Psoas muscle (tissue), 8 donors: Measurements from ENCODE around the gene FGF14. TPM values are rescaled to one million over a fixed set of nuclear protein-coding genes. Genes with fewer than 3 reads are reported as not detected.

Experiments used
- ATAC-seq, 4 donors: fragments of 200-7000 bp; cut with Tn5 transposase; one replicate each; pipeline ENCODE4 v1.9.1; 2020; ENCODE audit warnings: moderate library complexity in 3 of 4, mild to moderate bottlenecking in 2 of 4
- DNase-seq, 2 donors: peaks; one replicate each; pipeline ENCODE4 v3.0.0-alpha.2; 2020
- H3K27ac ChIP-seq: fragments of 200-600 bp; one replicate; pipeline ENCODE4 v1.8.0; 2022
- H3K27me3 ChIP-seq, 3 donors: fragments of 200-600 bp in 1 of 3; one replicate each; pipeline versions ENCODE4 v1.6.1 to v1.8.0; 2013 to 2022; ENCODE audit warnings: low read length in 2 of 3, mild to moderate bottlenecking in 2 of 3, moderate library complexity in 1 of 3; ENCODE audit not compliant: insufficient read depth in 3 of 3
- H3K36me3 ChIP-seq, 2 donors: fragments of 200-600 bp in 1 of 2; one replicate each; pipeline versions ENCODE4 v1.6.1 to v1.8.0; 2013 to 2022; ENCODE audit warnings: low read depth in 1 of 2, mild to moderate bottlenecking in 1 of 2, moderate library complexity in 1 of 2; ENCODE audit not compliant: insufficient read depth in 1 of 2
- H3K4me1 ChIP-seq: fragments of 200-600 bp; one replicate; pipeline ENCODE4 v1.8.0; 2022
- H3K4me3 ChIP-seq: fragments of 200-600 bp; one replicate; pipeline ENCODE4 v1.8.0; 2022; ENCODE audit warnings: mild to moderate bottlenecking
- H3K9me3 ChIP-seq: fragments of 200-600 bp; one replicate; pipeline ENCODE4 v1.8.0; 2022
- CTCF ChIP-seq: fragments of 200-600 bp; IDR thresholded peaks from one replicate; pipeline ENCODE4 v1.8.0; 2022; ENCODE audit warnings: antibody characterized with exemption
- WGBS, 3 donors: extraction: QIAGEN DNeasy Blood & Tissue Kit; methylation state at CpG; one replicate each; pipeline versions ENCODE4 v1.1.6 to v1.1.7; 2013; 5-methylcytosine and 5-hydroxymethylcytosine counted together
- intact Hi-C, 2 donors: fragments of 100-400 bp; cut with DNase I; formaldehyde crosslinking; loops; one replicate each; pipeline versions ENCODE4 v1.11.0 to v1.14.2; 2022
- polyA plus RNA-seq, 3 donors: library from polyadenylated mRNA; stranded (reverse); fragments of 200-250 nt; gene quantifications; one replicate each; pipeline ENCODE4 v1.2.3, GENCODE V29; 2013
- total RNA-seq, 4 donors: library from RNA; stranded (reverse); fragmentation: NEBNext Ultra II Directional in 2 of 4; extraction: Animal tissue kit (Norgen Biotek cat#: 25700) in 2 of 4; gene quantifications; one replicate each; pipeline versions ENCODE4 v1.2.1 to v1.2.4, GENCODE V29; 2021 to 2023
- donor health status: healthy with polysubstance abuse.
- donor health status: DM: no; HTN: no; CAD: no; lungs with moderate emphysema.
- donor health status: Bipolar disorder and iron deficiency.
- donor health status: healthy.
- donor health status: DM: yes; HTN: yes; CAD: no.
- donor health status: DM: no; HTN: no; CAD: no.
- donor health status: DM: no; HTN: no; CAD: no.
- donor health status: DM: yes; HTN: yes; CAD: no.

FGF14 gene
- total and polyA plus RNA-seq, 7 donors, result 0.01 to 0.05 (median 0.02) TPM; not detected in 4

DNA sequence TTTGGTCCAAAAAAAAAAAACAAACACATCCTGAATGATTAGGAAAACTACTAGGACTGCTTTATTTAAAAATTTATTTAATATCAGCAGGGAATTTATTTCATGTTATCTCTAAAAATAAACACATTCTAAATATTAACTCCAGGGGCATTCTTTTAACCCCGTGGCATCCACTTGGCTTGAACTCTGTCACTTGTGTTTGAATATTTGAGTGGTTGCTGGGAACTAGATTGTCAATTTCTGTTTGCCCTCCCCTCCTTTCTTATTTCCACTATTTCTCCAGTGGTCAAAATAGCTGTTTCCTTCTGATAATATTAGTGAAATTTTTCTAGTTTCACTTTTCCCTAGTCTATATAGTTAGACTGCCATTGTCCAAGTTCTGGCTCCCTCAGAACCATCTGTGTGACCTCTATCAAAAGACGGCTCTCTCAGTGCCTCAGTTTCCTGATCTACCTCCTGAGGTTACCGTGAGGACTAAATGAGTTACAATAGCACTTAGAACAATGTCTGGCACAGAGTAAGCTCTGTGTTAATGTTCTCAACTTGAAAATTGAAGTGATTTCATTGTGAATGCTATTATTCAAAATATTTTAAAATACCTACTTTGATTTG, 107.3 kb downstream of the FGF14 start:
- TF ChIP-seq CTCF, result no peak
- Histone ChIP-seq H3K4me1 (no peaks in the 10 kb centered on the region), H3K27me3 (no peaks in the 10 kb centered on the region), H3K27ac (no peak overlapping the region), H3K4me3 (no peak overlapping the region), H3K9me3 (no peaks in the 10 kb centered on the region), H3K36me3 (no peaks in the 10 kb centered on the region)
- intact Hi-C loops, result no loop called here
- DNase-seq, result no peak
- 58 to 63% (median 61%) methylated on average over 3 of the region's 3 CpGs for WGBS, 3 donors
- no peak for ATAC-seq

DNA sequence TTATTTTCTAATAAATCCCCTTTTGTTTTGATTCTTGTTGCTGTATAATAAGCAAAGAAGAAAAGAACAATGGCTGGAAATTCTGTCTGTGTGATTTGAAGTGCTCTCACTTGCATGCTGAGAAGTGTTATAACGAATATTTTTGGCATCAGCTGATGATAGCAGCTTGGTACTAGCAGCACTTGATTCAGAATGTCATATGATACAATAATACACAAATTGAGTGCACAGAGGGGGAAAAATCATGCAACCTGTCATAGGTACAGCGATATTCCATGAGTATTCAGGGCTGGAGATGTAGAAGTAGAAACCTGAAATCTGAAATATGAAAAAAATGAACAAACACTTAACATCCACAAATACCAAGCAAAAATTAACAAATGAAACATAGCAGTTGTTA, 108.1 kb downstream of the FGF14 start:
- no peaks in the 10 kb centered on the region for H3K27me3 ChIP-seq
- no peaks in the 10 kb centered on the region for H3K36me3 ChIP-seq
- no peak for ATAC-seq
- DNase-seq, result no peak
- intact Hi-C loops, result no loop called here
- no peaks in the 10 kb centered on the region for H3K4me1 ChIP-seq
- no peak for TF ChIP-seq CTCF
- WGBS, 3 donors, result 60% methylated on average over 2 of the region's 2 CpGs
- H3K4me3 ChIP-seq, result no peak overlapping the region
- H3K27ac ChIP-seq, result no peak overlapping the region
- H3K9me3 ChIP-seq, result no peaks in the 10 kb centered on the region

- DNase-seq, result no peak
- intact Hi-C loops, result no loop called here
- no peak for ATAC-seq
- no peak overlapping the region for H3K27ac ChIP-seq
- no peaks in the 10 kb centered on the region for H3K9me3 ChIP-seq
- no peak for TF ChIP-seq CTCF
- H3K36me3 ChIP-seq, result no peaks in the 10 kb centered on the region
- H3K27me3 ChIP-seq, result no peaks in the 10 kb centered on the region
- H3K4me1 ChIP-seq, result no peaks in the 10 kb centered on the region
- no peak overlapping the region for H3K4me3 ChIP-seq
- WGBS, 3 donors, result 70 to 80% (median 80%) methylated on average over 7 of the region's 7 CpGs
Measured at GRCh38 chr13:102291587-102292218, 110.1 kb downstream of the FGF14 start.

GRCh38 chr13:102289606-102290005, 112.2 kb downstream of the FGF14 start:
- Histone ChIP-seq H3K27me3 (no peaks in the 10 kb centered on the region), H3K4me3 (no peak overlapping the region), H3K36me3 (no peaks in the 10 kb centered on the region), H3K27ac (no peak overlapping the region), H3K9me3 (no peaks in the 10 kb centered on the region), H3K4me1 (no peaks in the 10 kb centered on the region)
- no peak for TF ChIP-seq CTCF
- DNase-seq (no peak), ATAC-seq (no peak)
- intact Hi-C loops, result no loop called here
- WGBS, 3 donors, result 58 to 70% (median 59%) methylated on average over 4 of the region's 4 CpGs

- 90 to 93% (median 90%) methylated on average over 1 of the region's 1 CpG for WGBS, 3 donors
- ATAC-seq (no peak), DNase-seq (no peak)
- Histone ChIP-seq H3K27me3 (no peaks in the 10 kb centered on the region), H3K4me1 (no peaks in the 10 kb centered on the region), H3K36me3 (no peaks in the 10 kb centered on the region), H3K4me3 (no peak overlapping the region), H3K9me3 (no peaks in the 10 kb centered on the region), H3K27ac (no peak overlapping the region)
- intact Hi-C loops, result no loop called here
- no peak for TF ChIP-seq CTCF
Measured at GRCh38 chr13:102286326-102286725, 115.5 kb downstream of the FGF14 start.
